H1 (cell line): ENCODE results near the gene FRMD3. TPM values are rescaled to one million over a fixed set of nuclear protein-coding genes. Genes with fewer than 3 reads are reported as not detected.

ENCODE experiments used
- CTCF ChIA-PET: fragments of 300-600 bp; sonication (Branson Sonifier 250); formaldehyde crosslinking; loops from one replicate; lab custom pipeline; 2021; ENCODE audit not compliant: partially characterized antibody; lab: Charles Lee
- POLR2A ChIA-PET: fragments of 300-600 bp; sonication (Branson Sonifier 250); formaldehyde crosslinking; loops from one replicate; lab custom pipeline; 2021; ENCODE audit warnings: inconsistent platforms; ENCODE audit not compliant: partially characterized antibody; lab: Charles Lee
- DNase-seq, 2 experiments: peaks; one replicate each; pipeline versions ENCODE4 v3.0.0 to v3.0.0-alpha.2; 2010 to 2022; ENCODE audit warnings: low spot score in 2 of 2, low read depth in 1 of 2, mixed read lengths in 1 of 2
- FAIRE-seq: peaks from 2 replicates; lab custom pipeline; 2011; peaks lifted over from hg19 to GRCh38; lab: Jason Lieb, UNC
- H2AFZ ChIP-seq: 2 replicates; pipeline ENCODE4 v1.8.1; 2012; ENCODE audit warnings: low read length, inconsistent platforms
- H2AK5ac ChIP-seq: 2 replicates; pipeline ENCODE4 v1.6.1; 2013; ENCODE audit warnings: low read depth, low read length
- H2BK120ac ChIP-seq: replicated peaks from 2 replicates; pipeline ENCODE3; 2013; ENCODE audit warnings: low read depth, low read length, inconsistent platforms
- H2BK12ac ChIP-seq: 2 replicates; pipeline ENCODE4 v1.6.1; 2013; ENCODE audit warnings: low read depth, low read length
- H2BK15ac ChIP-seq: 2 replicates; pipeline ENCODE4 v1.6.1; 2013; ENCODE audit warnings: low read length
- H2BK20ac ChIP-seq: 2 replicates; pipeline ENCODE4 v1.6.1; 2013; ENCODE audit warnings: low read length
- H2BK5ac ChIP-seq: 2 replicates; pipeline ENCODE4 v1.6.1; 2013; ENCODE audit warnings: low read depth, low read length
- H3K14ac ChIP-seq: 2 replicates; pipeline ENCODE4 v1.6.1; 2013; ENCODE audit warnings: inconsistent platforms; ENCODE audit not compliant: insufficient read length
- H3K18ac ChIP-seq: 2 replicates; pipeline ENCODE4 v1.6.1; 2013; ENCODE audit warnings: low read length; ENCODE audit errors: extremely low read depth
- H3K23ac ChIP-seq: 2 replicates; pipeline ENCODE4 v1.6.1; 2013; ENCODE audit warnings: inconsistent platforms; ENCODE audit not compliant: insufficient read length
- H3K23me2 ChIP-seq: 2 replicates; pipeline ENCODE4 v1.6.1; 2013; ENCODE audit warnings: low read depth, low read length
- H3K27ac ChIP-seq: 2 replicates; pipeline ENCODE4 v1.6.1; 2011; ENCODE audit warnings: low read depth, low read length, inconsistent platforms
- H3K27me3 ChIP-seq, 4 experiments: replicated peaks in 1 of 4; 1 replicate in 1 of 4; 2 replicates in 3 of 4; pipeline versions ENCODE4 v1.6.1 to v1.8.1; 2011 to 2013; ENCODE audit warnings: low read length in 3 of 4, mild to moderate bottlenecking in 3 of 4, inconsistent platforms in 2 of 4, mixed read lengths in 2 of 4, moderate library complexity in 1 of 4; ENCODE audit not compliant: control insufficient read depth in 3 of 4, insufficient read depth in 3 of 4; ENCODE audit errors: extremely low read depth in 1 of 4
- H3K36me3 ChIP-seq, 4 experiments: 2 replicates each; pipeline versions ENCODE4 v1.6.1 to v1.8.1; 2011 to 2013; ENCODE audit warnings: mild to moderate bottlenecking in 4 of 4, low read length in 3 of 4, moderate library complexity in 2 of 4, control low read depth in 1 of 4, inconsistent platforms in 1 of 4; ENCODE audit not compliant: insufficient read depth in 4 of 4, control insufficient read depth in 2 of 4
- H3K4ac ChIP-seq: replicated peaks from 2 replicates; pipeline ENCODE3; 2013; ENCODE audit warnings: low read length, low read depth, mixed read lengths, inconsistent platforms; ENCODE audit not compliant: insufficient read length
- H3K4me1 ChIP-seq, 4 experiments: replicated peaks in 1 of 4; 1 replicate in 1 of 4; 2 replicates in 3 of 4; pipeline versions ENCODE4 v1.6.1 to v1.8.1; 2011 to 2013; ENCODE audit warnings: low read length in 3 of 4, inconsistent platforms in 2 of 4, mixed read lengths in 1 of 4; ENCODE audit not compliant: insufficient read depth in 4 of 4, control insufficient read depth in 3 of 4
- H3K4me2 ChIP-seq, 2 experiments: 2 replicates each; pipeline versions ENCODE4 v1.6.1 to v1.8.1; 2011 to 2013; ENCODE audit warnings: low read depth in 2 of 2, low read length in 2 of 2, control low read depth in 1 of 2, inconsistent platforms in 1 of 2, mild to moderate bottlenecking in 1 of 2; ENCODE audit not compliant: insufficient read depth in 1 of 2
- H3K4me3 ChIP-seq, 4 experiments: fragments of 200-600, 300-600 bp in 1 of 4; sonication (generic), shearing (Covaris generic), sonication (Bioruptor Twin) in 1 of 4; 2 replicates each; pipeline versions ENCODE4 v1.5.1 to v1.8.1; 2011 to 2016; ENCODE audit warnings: low read length in 4 of 4, low read depth in 3 of 4, control low read depth in 2 of 4, inconsistent platforms in 2 of 4, mild to moderate bottlenecking in 2 of 4, mixed read lengths in 1 of 4, moderate library complexity in 1 of 4; ENCODE audit not compliant: insufficient read depth in 2 of 4; ENCODE audit errors: extremely low read depth in 1 of 4
- H3K56ac ChIP-seq: replicated peaks from 2 replicates; pipeline ENCODE3; 2013; ENCODE audit warnings: low read depth, mild to moderate bottlenecking, mixed read lengths, low read length, inconsistent platforms; ENCODE audit not compliant: insufficient read length
- H3K79me1 ChIP-seq: 2 replicates; pipeline ENCODE4 v1.6.1; 2013; ENCODE audit warnings: low read depth, low read length, control low read depth
- H3K79me2 ChIP-seq, 2 experiments: 2 replicates each; pipeline versions ENCODE4 v1.6.1 to v1.8.1; 2012 to 2013; ENCODE audit warnings: low read length in 2 of 2, mild to moderate bottlenecking in 2 of 2, inconsistent platforms in 1 of 2; ENCODE audit not compliant: insufficient read depth in 2 of 2, control insufficient read depth in 1 of 2
- H3K9ac ChIP-seq, 4 experiments: replicated peaks in 1 of 4; 1 replicate in 1 of 4; 2 replicates in 3 of 4; pipeline versions ENCODE4 v1.6.1 to v1.8.1; 2011 to 2013; ENCODE audit warnings: low read depth in 3 of 4, low read length in 3 of 4, control low read depth in 2 of 4, mild to moderate bottlenecking in 2 of 4, moderate library complexity in 2 of 4, inconsistent platforms in 1 of 4; ENCODE audit errors: extremely low read depth in 1 of 4
- H3K9me3 ChIP-seq, 2 experiments: 2 replicates each; pipeline versions ENCODE4 v1.6.1 to v1.8.1; 2012 to 2013; ENCODE audit warnings: mild to moderate bottlenecking in 2 of 2, moderate library complexity in 2 of 2, control low read depth in 1 of 2, inconsistent platforms in 1 of 2, low read depth in 1 of 2, low read length in 1 of 2, mixed read lengths in 1 of 2; ENCODE audit not compliant: insufficient read depth in 2 of 2
- H4K20me1 ChIP-seq, 2 experiments: replicated peaks in 1 of 2; 2 replicates each; pipeline versions ENCODE3 to v1.8.1; 2011 to 2013; ENCODE audit warnings: inconsistent platforms in 2 of 2, low read length in 2 of 2, mild to moderate bottlenecking in 1 of 2; ENCODE audit not compliant: insufficient read depth in 2 of 2, control insufficient read depth in 1 of 2
- H4K5ac ChIP-seq: 2 replicates; pipeline ENCODE4 v1.6.1; 2013; ENCODE audit warnings: low read length, low read depth, mixed read lengths, inconsistent platforms; ENCODE audit not compliant: insufficient read length
- H4K8ac ChIP-seq: 2 replicates; pipeline ENCODE4 v1.8.0; 2013; ENCODE audit warnings: mild to moderate bottlenecking, moderate library complexity, low read length, inconsistent platforms; ENCODE audit not compliant: insufficient read depth; ENCODE audit errors: extremely low read depth
- H4K91ac ChIP-seq: replicated peaks from 2 replicates; pipeline ENCODE3; 2013; ENCODE audit warnings: low read length, mixed read lengths, inconsistent platforms; ENCODE audit not compliant: insufficient read length
- BRCA1 ChIP-seq: IDR thresholded peaks from 2 replicates; pipeline ENCODE4 v1.6.1; 2012; ENCODE audit warnings: low read depth, low read length, improper control_type of control experiment
- CHD2 ChIP-seq: IDR thresholded peaks from 2 replicates; pipeline ENCODE4 v1.6.1; 2012; ENCODE audit warnings: low read length, improper control_type of control experiment
- CTBP2 ChIP-seq: IDR thresholded peaks from 2 replicates; pipeline ENCODE4 v1.7.0; 2011; ENCODE audit warnings: borderline replicate concordance, mild to moderate bottlenecking, moderate library complexity, mixed read lengths, low read length; ENCODE audit not compliant: insufficient read depth, insufficient read length
- EP300 ChIP-seq, 2 experiments: IDR thresholded peaks; 1 replicate in 1 of 2; 2 replicates in 1 of 2; pipeline ENCODE4 v1.6.1; 2011 to 2012; ENCODE audit warnings: low read depth in 2 of 2, low read length in 2 of 2, mild to moderate bottlenecking in 2 of 2, borderline replicate concordance in 1 of 2, inconsistent platforms in 1 of 2, moderate library complexity in 1 of 2
- JUND ChIP-seq: IDR thresholded peaks from 2 replicates; pipeline ENCODE4 v1.6.1; 2011; ENCODE audit warnings: mild to moderate bottlenecking, improper control_type of control experiment, low read length
- KDM1A ChIP-seq: fragments of 200-600, 300-600 bp; sonication (generic); IDR thresholded peaks from 2 replicates; pipeline ENCODE4 v1.7.1; 2016; ENCODE audit warnings: mild to moderate bottlenecking, low read length, borderline replicate concordance
- KDM4A ChIP-seq: IDR thresholded peaks from one replicate; pipeline ENCODE4 v1.7.1; 2012; ENCODE audit warnings: low read depth, mild to moderate bottlenecking, moderate library complexity, low read length, inconsistent platforms; ENCODE audit not compliant: severe bottlenecking
- KDM5A ChIP-seq: fragments of 200-600 bp; IDR thresholded peaks from 2 replicates; pipeline ENCODE4 v1.7.1; 2012; ENCODE audit warnings: mild to moderate bottlenecking, low read length, inconsistent platforms, mixed read lengths
- MAFK ChIP-seq: IDR thresholded peaks from 2 replicates; pipeline ENCODE4 v1.6.1; 2012; ENCODE audit warnings: low read depth, mild to moderate bottlenecking, improper control_type of control experiment, low read length
- MAX ChIP-seq: IDR thresholded peaks from 2 replicates; pipeline ENCODE4 v1.6.1; 2012; ENCODE audit warnings: inconsistent platforms
- NRF1 ChIP-seq: IDR thresholded peaks from 2 replicates; pipeline ENCODE4 v1.6.1; 2011; ENCODE audit warnings: mild to moderate bottlenecking, low read depth, low read length, improper control_type of control experiment
- POLR2AphosphoS5 ChIP-seq: IDR thresholded peaks from 2 replicates; pipeline ENCODE4 v1.6.1; 2011; ENCODE audit warnings: low read depth, low read length
- SIN3A ChIP-seq, 2 experiments: IDR thresholded peaks in 1 of 2; conservative IDR thresholded peaks in 1 of 2; 2 replicates each; pipeline ENCODE4 v1.6.1; 2011 to 2012; ENCODE audit warnings: low read length in 2 of 2, improper control_type of control experiment in 1 of 2, low read depth in 1 of 2, mild to moderate bottlenecking in 1 of 2
- YY1 ChIP-seq: IDR thresholded peaks from 2 replicates; pipeline ENCODE4 v1.6.1; 2011; ENCODE audit warnings: low read depth, mild to moderate bottlenecking, low read length
- WGBS, 2 experiments: shearing (Covaris generic) in 1 of 2; methylation state at CpG; one replicate each; pipeline versions ENCODE4 v1.1.6 to v1.1.7; 2013 to 2015; ENCODE audit warnings: low lambda C conversion rate in 2 of 2, mixed read lengths in 2 of 2, inconsistent platforms in 1 of 2, low coverage in 1 of 2, missing lambda C conversion rate in 1 of 2; ENCODE audit not compliant: insufficient replicate concordance in 2 of 2, insufficient coverage in 1 of 2, insufficient read length in 1 of 2; ENCODE audit errors: extremely low coverage in 1 of 2, missing lambda C conversion rate in 1 of 2; 5-methylcytosine and 5-hydroxymethylcytosine counted together
- polyA plus RNA-seq, 7 experiments: library from polyadenylated mRNA; depleted of rRNA in 3 of 7; stranded (reverse) in 5 of 7; unstranded in 2 of 7; fragments of >200 nt in 5 of 7; fragments of 200-250 nt in 2 of 7; gene quantifications; 1 replicate in 5 of 7; 2 replicates in 1 of 7; 4 replicates in 1 of 7; pipeline versions ENCODE4 v1.2.1 to v1.2.3, GENCODE V29; 2011 to 2013; ENCODE audit warnings: missing spikeins in 2 of 7, mixed read lengths in 2 of 7
- total RNA-seq: library from RNA; stranded (reverse); fragmentation: NEBNext Ultra II Directional; extraction: Animal tissue kit (Norgen Biotek cat#: 25700); gene quantifications from 2 replicates; pipeline ENCODE4 v1.2.1, GENCODE V29; 2021

FRMD3 gene
- total and polyA plus RNA-seq, 2 of the 8 experiments (the other 6 are each of a cell fraction or from before 2014, with no cell fraction given) = 0.15 to 1.4 TPM

GRCh38 chr9:83270116-83270515, 268.1 kb downstream of the FRMD3 start:
- H2BK120ac ChIP-seq = no peak overlapping the region
- H2BK12ac ChIP-seq = no peak overlapping the region
- no peaks in the 10 kb centered on the region for H3K27me3 ChIP-seq
- no peak overlapping the region for H3K23ac ChIP-seq
- no peaks in the 10 kb centered on the region; a peak in 1 of 7 replicates for H3K4me1 ChIP-seq
- no peaks in the 10 kb centered on the region for H4K20me1 ChIP-seq
- no peak overlapping the region for H3K14ac ChIP-seq
- 0 out of 2 replicates have a peak, but pooled peaks cover 3% of the 10 kb centered on the region for H3K23me2 ChIP-seq
- no peak for FAIRE-seq
- DNase-seq = no peak
- H2BK5ac ChIP-seq = no peak overlapping the region
- no peak overlapping the region for H3K18ac ChIP-seq
- no peak overlapping the region for H2BK15ac ChIP-seq
- no peak overlapping the region for H4K5ac ChIP-seq
- ChIA-PET POLR2A (no interaction called here), CTCF (interaction anchor here (0.6 kb wide), 1 partner anchor 56 kb away, joined by 4 read pairs; no protein-coding TSS in a partner anchor)
- H3K9me3 ChIP-seq = peaks cover 0 to 11% of the 10 kb centered on the region in 2 experiments; a peak in 2 of 4 replicates
- no peak overlapping the region for H3K27ac ChIP-seq
- no peak overlapping the region for H2BK20ac ChIP-seq
- H2AK5ac ChIP-seq = no peak overlapping the region
- no peaks in the 10 kb centered on the region for H3K79me2 ChIP-seq
- no peak overlapping the region for H3K4ac ChIP-seq
- no peak overlapping the region for H4K8ac ChIP-seq
- no peak overlapping the region for H3K9ac ChIP-seq
- H2AFZ ChIP-seq = no peak overlapping the region
- WGBS, 2 experiments = 59% methylated on average over 3 of the region's 3 CpGs; no CpG with 5 or more reads in 1 of the 2 experiments
- H3K4me2 ChIP-seq = no peak overlapping the region
- no peaks in the 10 kb centered on the region for H3K79me1 ChIP-seq
- no peaks in the 10 kb centered on the region for H3K36me3 ChIP-seq
- H4K91ac ChIP-seq = no peak overlapping the region
- no peak overlapping the region for H3K56ac ChIP-seq
- no peak overlapping the region for H3K4me3 ChIP-seq
- no peak for TF ChIP-seq CTBP2
- no peak for TF ChIP-seq MAX
- no peak for TF ChIP-seq NRF1
- no peak for TF ChIP-seq BRCA1
- no peak for TF ChIP-seq KDM1A
- TF ChIP-seq POLR2AphosphoS5 = no peak
- no peak for TF ChIP-seq MAFK
- no peak for TF ChIP-seq YY1
- no peak for TF ChIP-seq KDM5A
- no peak for TF ChIP-seq KDM4A
- no peak for TF ChIP-seq CHD2
- TF ChIP-seq EP300 (IDR thresholded peaks at IDR 0.05; ENCODE audit: borderline replicate concordance in 1 of 2, low read depth in 2 of 2, low read length in 2 of 2) = no peak
- TF ChIP-seq JUND = no peak
- TF ChIP-seq SIN3A (conservative IDR thresholded peaks at IDR 0.05 in 1 of 2, IDR thresholded peaks at IDR 0.05 in 1 of 2; ENCODE audit: low read depth in 1 of 2, low read length in 2 of 2) = no peak
